HG02852 (cell line): Measurements from ENCODE around the gene OR2T8.

Experiments used
- ATAC-seq: cut with Tn5 transposase; IDR thresholded peaks from one replicate; pipeline ENCODE4 v1.9.1; 2021; ENCODE audit warnings: mild to moderate bottlenecking, moderate library complexity; ENCODE audit not compliant: unreplicated experiment

Gene OR2T8, protein sequence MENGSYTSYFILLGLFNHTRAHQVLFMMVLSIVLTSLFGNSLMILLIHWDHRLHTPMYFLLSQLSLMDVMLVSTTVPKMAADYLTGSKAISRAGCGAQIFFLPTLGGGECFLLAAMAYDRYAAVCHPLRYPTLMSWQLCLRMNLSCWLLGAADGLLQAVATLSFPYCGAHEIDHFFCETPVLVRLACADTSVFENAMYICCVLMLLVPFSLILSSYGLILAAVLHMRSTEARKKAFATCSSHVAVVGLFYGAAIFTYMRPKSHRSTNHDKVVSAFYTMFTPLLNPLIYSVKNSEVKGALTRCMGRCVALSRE

GRCh38 chr1:247919952-247920351 lies at the start of gene OR2T8:
TSS of gene OR2T8 (plus strand) at chr1:247920252. CDS start at chr1:247921018, 766 bp downstream.
- no peak for ATAC-seq

DNA sequence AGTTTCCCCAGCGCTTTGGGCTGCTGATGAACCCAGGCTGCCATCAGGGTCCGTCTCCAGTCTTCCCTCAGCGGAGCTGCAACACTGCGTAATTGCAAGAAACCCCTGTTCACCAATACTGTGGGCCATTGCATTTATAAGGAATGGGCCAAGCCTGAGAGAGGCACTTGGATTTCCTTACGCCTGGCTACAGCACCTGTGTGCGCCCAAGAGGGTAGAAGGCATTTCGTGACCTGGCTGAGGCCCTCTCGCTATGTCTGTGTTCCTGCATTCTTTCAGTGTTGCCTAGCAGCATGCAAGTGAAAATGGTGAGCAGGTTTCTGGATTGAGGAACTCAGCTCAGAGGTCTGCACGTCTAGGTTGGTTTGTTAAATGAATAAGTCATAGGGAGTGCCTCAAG lies 36.7 kb upstream of the OR2T8 start:
- ATAC-seq: no peak

- no peak for ATAC-seq
Observed at GRCh38 chr1:247884797-247885413, 35.1 kb upstream of the OR2T8 start.

DNA sequence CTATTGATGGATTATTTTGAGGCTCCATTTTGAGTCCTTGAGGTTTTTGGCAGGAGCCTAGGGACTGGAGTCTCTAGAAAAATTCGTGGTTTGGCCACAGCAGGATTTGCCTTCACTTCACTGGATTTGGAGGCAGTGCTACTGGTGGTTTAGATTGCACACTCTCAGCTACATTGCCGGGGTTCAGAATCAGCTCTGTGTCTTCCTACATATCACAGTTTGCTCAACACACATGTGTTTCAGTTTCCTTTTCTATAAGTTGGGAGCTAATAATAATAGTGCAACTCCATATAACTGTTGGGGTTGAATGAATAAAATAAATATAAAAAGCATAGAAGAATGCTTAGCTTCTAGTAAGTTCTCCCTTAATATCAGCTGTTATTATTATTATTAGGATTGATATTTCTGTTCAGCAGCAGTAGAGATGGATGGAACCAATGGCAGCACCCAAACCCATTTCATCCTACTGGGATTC lies 24.9 kb upstream of the OR2T8 start, which contains the start of gene OR2W3:
Gene OR2W3, plus strand, starts transcription at position 425 of the 475 bp plus-strand sequence. Its CDS starts 0 bp downstream, at position 425.
- ATAC-seq: no peak

DNA sequence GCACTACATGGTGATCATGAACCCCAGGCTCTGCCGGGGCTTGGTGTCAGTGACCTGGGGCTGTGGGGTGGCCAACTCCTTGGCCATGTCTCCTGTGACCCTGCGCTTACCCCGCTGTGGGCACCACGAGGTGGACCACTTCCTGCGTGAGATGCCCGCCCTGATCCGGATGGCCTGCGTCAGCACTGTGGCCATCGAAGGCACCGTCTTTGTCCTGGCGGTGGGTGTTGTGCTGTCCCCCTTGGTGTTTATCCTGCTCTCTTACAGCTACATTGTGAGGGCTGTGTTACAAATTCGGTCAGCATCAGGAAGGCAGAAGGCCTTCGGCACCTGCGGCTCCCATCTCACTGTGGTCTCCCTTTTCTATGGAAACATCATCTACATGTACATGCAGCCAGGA lies 24.1 kb upstream of the OR2T8 start:
- no peak for ATAC-seq

DNA sequence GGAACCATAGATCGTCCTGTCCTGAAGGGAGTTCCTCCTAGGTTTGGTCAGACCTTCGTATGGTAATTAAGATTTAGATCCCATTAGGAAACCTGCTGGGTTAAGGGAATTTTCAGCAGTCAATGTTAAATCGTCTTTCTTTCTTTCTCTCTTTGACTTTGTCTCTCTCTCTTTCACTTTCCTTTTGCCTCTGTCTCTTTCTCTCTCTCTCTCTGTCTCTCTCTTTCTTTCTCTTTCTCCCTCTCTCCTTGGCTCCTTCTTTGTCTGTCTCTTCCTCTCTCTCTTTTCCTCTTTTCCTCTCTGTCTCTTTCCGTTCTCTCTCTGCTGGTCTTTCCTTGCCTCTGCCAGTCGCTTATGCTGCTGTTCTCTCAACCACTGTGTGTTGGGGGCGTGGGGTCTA lies 15.9 kb upstream of the OR2T8 start:
- ATAC-seq: no peak

- no peak for ATAC-seq
Observed at GRCh38 chr1:247905181-247905580, 14.9 kb upstream of the OR2T8 start.

DNA sequence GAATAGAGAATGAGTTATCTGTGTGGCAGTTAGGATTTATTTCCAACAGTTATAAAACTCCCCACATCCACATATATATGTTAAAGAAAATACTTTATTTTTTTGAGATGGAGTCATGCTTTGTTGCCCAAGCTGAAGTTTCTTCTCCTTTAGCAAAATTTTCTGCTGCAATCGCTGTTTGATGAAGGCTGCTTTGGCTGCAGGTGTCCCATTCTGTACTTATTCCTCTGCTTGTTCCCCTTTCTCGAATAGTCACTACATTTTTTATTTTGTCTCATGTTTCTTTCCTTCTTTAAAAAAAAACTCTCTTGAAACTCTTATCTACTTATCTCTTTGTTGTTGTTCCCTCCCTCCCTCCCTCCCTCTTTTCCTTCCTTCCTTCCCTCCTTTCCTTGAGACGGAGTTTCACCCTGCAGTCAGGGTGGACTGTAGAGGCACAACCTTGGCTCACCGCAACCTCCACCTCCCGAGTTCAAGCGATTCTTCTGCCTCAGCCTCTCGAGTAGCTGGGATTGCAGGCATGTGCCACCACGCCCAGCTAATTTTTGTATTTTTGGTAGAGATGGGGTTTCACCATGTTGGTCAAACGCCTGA lies 14.0 kb upstream of the OR2T8 start:
- no peak for ATAC-seq

GRCh38 chr1:247906504-247907047 lies 13.5 kb upstream of the OR2T8 start:
- no peak for ATAC-seq

DNA sequence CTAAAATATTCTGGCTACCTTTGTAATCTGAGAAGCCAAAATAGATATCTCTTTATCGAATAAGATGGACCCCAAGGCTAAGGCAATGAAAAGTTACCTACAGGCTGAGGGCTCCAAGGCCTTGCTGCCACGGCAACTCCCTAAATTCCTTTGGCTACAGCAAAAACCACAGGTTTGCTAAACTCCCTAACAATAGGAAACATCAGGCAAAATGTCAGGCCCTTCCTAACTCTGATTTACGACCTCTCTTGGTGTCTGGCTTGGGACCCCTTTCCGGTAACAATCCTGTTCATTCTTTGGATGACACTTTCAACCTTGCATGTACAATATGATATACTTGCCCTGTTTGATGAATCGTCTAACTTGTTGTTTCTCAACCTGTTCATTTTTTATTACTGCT lies 11.3 kb upstream of the OR2T8 start:
- ATAC-seq: no peak

GRCh38 chr1:247913786-247914185 lies 6.3 kb upstream of the OR2T8 start:
- ATAC-seq: no peak

GRCh38 chr1:247914941-247915662 lies 5.0 kb upstream of the OR2T8 start:
- ATAC-seq: no peak

DNA sequence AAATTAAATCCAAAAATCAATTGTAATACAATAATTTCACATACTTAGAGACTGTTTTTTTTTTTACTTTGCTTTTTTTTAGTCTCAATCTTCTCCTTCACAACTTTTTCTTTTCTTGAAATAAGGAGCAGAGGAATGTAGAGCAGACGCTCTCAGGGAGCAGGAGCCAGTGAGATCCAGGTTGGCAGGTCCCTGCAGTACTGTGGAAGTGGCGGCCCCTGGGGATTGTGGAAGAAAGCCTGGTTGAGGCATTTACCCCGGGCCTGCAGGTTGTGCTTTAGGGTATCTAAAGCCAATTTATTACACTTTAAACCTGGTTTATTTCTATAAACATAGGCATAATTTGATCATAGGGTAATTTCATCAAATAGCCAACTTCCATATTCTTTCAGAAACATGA lies 3.9 kb downstream of the OR2T8 start:
- ATAC-seq: no peak

DNA sequence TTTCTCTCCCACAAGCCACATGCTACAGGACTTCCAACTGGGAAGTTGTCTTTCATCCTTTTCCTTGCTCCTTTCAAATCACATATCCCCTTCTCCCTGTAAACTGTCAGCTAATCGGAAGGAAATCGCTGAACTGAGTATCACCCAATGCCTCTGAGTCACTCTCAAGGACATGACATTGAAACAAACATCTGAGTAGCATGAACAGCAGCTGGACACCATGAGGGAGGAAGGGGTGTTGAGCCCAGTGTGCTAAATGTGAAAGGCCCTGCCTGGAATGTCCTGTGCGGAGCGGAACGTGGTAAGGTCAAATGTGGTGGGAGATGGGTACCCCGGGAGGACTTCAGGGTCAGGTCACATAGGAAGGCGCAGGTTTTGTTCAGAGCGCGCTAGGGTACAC lies 4.8 kb downstream of the OR2T8 start, which contains the start of gene OR2AJ1:
Gene OR2AJ1, plus strand, starts transcription at position 22 of the 400 bp plus-strand sequence. CDS start 8,880 bp downstream, outside the sequence.
- ATAC-seq: no peak

DNA sequence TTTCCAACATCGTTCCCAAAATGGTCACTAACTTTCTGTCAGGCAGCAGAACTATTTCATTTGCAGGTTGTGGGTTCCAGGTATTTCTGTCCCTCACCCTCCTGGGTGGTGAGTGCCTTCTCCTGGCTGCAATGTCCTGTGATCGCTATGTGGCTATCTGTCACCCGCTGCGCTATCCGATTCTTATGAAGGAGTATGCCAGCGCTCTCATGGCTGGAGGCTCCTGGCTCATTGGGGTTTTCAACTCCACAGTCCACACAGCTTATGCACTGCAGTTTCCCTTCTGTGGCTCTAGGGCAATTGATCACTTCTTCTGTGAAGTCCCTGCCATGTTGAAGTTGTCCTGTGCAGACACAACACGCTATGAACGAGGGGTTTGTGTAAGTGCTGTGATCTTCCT lies 13.9 kb downstream of the OR2T8 start:
- no peak for ATAC-seq

DNA sequence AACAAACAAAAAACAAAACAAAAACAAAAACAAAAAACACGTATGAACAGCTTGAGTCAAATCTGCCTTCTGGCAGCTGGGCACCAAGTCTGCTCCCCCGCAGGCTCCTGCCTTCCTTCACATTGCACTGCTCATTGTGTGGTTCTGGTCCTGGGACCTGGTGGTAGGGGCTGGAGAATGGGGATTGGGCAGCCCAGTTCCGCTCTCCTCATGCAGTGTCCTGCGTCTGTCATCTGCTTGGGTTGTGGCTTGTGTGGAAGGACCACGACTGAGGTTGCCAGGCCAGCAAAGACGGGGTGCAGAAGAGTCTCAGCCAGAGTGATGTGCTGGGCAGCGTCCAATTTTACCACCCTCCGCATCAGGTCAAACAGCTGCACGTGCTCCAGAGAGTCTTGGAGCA lies 15.7 kb downstream of the OR2T8 start:
- no peak for ATAC-seq

DNA sequence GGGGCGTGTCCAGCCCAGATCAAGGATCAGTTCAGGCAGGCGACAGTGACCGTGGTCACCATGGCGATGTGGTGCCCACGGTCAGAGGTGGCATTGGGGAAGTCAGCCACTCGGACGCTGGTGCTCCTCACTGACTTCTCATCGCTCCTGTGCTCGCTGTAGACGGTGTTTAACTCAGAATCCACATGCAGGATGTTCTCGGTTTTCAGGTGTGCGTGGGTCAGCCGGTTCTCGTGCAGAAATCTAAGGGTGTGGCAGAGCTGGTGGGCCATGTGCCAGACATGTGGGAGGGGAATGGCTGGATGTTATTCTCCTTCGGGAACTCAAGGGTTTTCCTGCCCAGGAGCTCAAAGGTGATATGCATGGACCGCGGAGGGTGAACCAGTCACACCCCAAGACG lies 16.4 kb downstream of the OR2T8 start:
- ATAC-seq: no peak

DNA sequence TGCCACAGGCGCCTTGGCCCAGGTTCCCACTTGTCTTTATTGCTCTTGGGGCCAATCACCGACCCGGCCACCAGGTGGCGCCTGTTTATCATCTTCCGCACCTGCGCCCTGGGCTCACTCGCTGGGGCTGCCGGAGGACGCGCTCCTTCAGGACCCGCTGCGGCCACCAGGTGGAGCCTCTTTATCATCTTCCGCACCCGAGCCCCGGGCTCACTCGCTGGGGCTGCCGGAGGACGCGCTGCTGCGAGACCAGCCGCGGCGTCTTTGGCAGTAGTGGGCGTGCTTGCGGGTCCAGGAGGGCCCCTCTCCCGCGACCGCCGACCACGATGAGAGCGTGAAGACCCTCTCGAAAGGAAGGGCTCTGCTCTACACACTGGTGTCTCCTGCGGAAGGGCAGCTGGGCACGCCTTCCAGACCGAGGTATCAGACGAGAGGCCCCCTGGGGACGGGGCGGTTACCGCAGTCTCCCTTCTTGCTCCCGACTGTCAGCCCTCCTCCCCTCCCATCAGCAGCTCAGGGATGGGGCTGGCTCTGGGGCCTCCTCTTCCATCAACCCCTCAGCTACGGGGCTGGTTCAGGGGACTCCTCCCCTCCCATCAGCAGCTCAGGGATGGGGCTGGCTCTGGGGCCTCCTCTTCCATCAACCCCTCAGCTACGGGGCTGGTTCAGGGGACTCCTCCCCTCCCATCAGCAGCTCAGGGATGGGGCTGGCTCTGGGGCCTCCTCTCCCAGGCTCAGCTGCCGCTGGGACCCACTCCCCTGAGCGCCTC lies 17.1 kb downstream of the OR2T8 start:
- ATAC-seq: peak; percentile 100

DNA sequence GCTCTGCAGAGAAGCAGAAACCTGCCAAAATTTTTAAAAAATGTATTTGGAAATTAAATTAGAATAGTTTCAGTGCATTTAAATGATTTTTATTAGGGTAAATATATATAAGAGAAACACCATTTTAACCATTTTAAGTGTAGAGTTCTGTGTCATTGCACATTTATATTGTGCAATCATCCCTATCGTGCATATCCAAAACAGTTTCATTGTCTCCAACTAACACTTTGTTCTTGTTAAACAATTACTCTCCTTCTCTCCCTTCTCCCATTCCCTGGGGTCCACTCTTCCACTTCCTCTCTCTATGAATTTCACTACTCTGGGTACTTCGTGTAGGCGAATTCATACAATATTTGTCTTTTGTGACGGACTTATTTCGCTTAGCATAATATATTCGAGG lies 22.6 kb downstream of the OR2T8 start:
- ATAC-seq: no peak

DNA sequence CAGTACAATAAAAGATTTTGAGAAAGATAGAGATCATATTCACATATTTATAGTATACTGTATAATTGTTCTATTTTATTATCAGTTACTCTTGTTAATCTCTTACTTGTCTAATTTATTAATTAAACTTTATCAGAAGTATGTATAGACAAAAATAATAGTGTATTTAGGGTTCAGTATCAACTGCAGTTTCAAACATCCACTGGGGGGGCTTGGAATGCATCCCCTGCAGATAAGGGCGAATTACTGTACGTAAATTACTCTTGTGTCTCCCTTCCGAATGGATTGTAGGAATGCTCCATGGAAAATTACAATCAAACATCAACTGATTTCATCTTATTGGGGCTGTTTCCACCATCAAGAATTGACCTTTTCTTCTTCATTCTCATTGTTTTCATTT lies 28.5 kb downstream of the OR2T8 start, which contains the start of gene OR2L8:
Gene OR2L8, plus strand, starts transcription at position 301 of the 400 bp plus-strand sequence. Its CDS starts 0 bp downstream, at position 301.
- ATAC-seq: no peak
